ENCODE data around the gene SLC26A1.

Gene SLC26A1

DNA sequence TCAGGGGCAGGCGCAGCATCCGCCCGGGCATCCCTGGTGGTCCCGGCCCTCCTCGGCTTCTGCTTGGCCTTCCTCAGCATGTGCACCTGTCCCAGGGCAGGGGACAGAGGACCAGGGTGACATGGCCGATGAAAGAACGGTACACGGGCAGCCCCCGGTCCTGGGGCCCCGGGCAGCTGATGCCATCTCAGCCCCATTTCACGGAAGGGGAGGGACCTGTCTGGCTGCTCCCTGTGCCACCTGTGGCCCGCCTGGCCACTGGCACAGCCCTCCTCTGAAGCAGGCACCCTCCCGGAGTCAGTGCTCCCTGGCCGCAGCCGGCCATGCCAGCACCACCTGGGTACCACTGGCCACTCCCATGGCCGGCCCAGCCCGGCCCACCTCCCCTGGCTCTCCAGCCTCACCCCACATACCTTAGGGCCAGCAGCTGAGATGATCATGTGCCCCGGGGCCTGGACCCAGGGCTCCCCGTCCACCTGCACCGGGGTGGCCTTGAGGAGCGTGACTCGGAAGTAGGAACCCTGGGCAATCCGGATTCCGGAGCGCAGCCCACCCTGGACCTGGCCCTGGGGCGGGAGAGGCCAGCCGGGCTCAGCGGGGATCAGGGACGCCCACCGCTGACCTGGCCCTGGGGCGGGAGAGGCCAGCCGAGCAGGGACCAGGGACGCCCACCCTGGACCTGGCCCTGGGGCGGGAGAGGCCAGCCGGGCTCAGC is 32.4 kb downstream of the SLC26A1 start:
- no peak overlapping the region for H2BK120ac ChIP-seq (ENCODE audit: low read depth, low read length)
- no peaks in the 10 kb centered on the region for H3K4me1 ChIP-seq (ENCODE audit: control insufficient read depth in 2 of 2, insufficient read depth in 1 of 2, low read depth in 1 of 2, low read length in 2 of 2)
- H3K4ac ChIP-seq (ENCODE audit: low read length), result no peak overlapping the region
- WGBS, 2 donors (ENCODE audit: extremely low coverage in 2 of 2, insufficient read length in 2 of 2, insufficient replicate concordance in 1 of 2), result no CpG with 5 or more reads among the region's 35 CpGs
- peak overlapping the region; percentile 85 for H3K23ac ChIP-seq (ENCODE audit: low read depth, low read length, poor library complexity)
- peaks cover 3% of the 10 kb centered on the region for H3K79me1 ChIP-seq (ENCODE audit: low read depth, low read length)
- no peak overlapping the region for H2BK12ac ChIP-seq (ENCODE audit: low read length)
- H4K8ac ChIP-seq (ENCODE audit: low read depth, low read length), result no peak overlapping the region
- no peak for DNase-seq (ENCODE audit: low spot score)
- peak overlapping the region; percentile 19 for H2BK5ac ChIP-seq (ENCODE audit: low read length)
- H2AFZ ChIP-seq (ENCODE audit: low read length), result no peak overlapping the region
- no peak overlapping the region for H3K14ac ChIP-seq (ENCODE audit: low read length)
- H4K91ac ChIP-seq (ENCODE audit: low read depth, low read length, poor library complexity), result no peak overlapping the region
- H3K9ac ChIP-seq (ENCODE audit: low read depth, low read length, poor library complexity), result no peak overlapping the region
- no peaks in the 10 kb centered on the region for H3K9me3 ChIP-seq (replicated peaks in 1 of 2; ENCODE audit: control insufficient read depth in 2 of 2, insufficient read depth in 1 of 2, low read depth in 1 of 2, low read length in 2 of 2)
- H3K36me3 ChIP-seq (replicated peaks in 1 of 2; ENCODE audit: control insufficient read depth in 2 of 2, insufficient read depth in 2 of 2, low read length in 2 of 2), result peaks cover 2 to 15% of the 10 kb centered on the region in 2 donors
- peak overlapping the region; percentile 57 for H3K18ac ChIP-seq (ENCODE audit: low read length)
- H3K4me3 ChIP-seq (ENCODE audit: low read length in 2 of 2), result no peak overlapping the region
- no peaks in the 10 kb centered on the region for H3K27me3 ChIP-seq (ENCODE audit: control insufficient read depth in 3 of 3, insufficient read depth in 3 of 3, low read depth in 1 of 3, low read length in 3 of 3)
- no peak overlapping the region for H3K27ac ChIP-seq (replicated peaks; ENCODE audit: low read length)
- no peak overlapping the region for H3K4me2 ChIP-seq (ENCODE audit: insufficient read depth, low read length, poor library complexity, severe bottlenecking)
- H2BK15ac ChIP-seq (ENCODE audit: low read length), result no peak overlapping the region
- no peak overlapping the region for H2AK5ac ChIP-seq (ENCODE audit: low read depth, low read length)

GRCh38 chr4:960140-960635 is 33.0 kb downstream of the SLC26A1 start:
- no peak overlapping the region for H2AFZ ChIP-seq (ENCODE audit: low read length)
- H3K9me3 ChIP-seq (replicated peaks in 1 of 2; ENCODE audit: control insufficient read depth in 2 of 2, insufficient read depth in 1 of 2, low read depth in 1 of 2, low read length in 2 of 2), result no peaks in the 10 kb centered on the region
- H2BK12ac ChIP-seq (ENCODE audit: low read length), result no peak overlapping the region
- no peak for DNase-seq (ENCODE audit: low spot score)
- no peak overlapping the region for H3K9ac ChIP-seq (ENCODE audit: low read depth, low read length, poor library complexity)
- H2BK120ac ChIP-seq (ENCODE audit: low read depth, low read length), result no peak overlapping the region
- H3K23ac ChIP-seq (ENCODE audit: low read depth, low read length, poor library complexity), result peak overlapping the region; percentile 65
- H3K79me1 ChIP-seq (ENCODE audit: low read depth, low read length), result peaks cover 3% of the 10 kb centered on the region
- H2AK5ac ChIP-seq (ENCODE audit: low read depth, low read length), result no peak overlapping the region
- H3K27ac ChIP-seq (replicated peaks; ENCODE audit: low read length), result no peak overlapping the region
- no peak overlapping the region for H4K91ac ChIP-seq (ENCODE audit: low read depth, low read length, poor library complexity)
- H3K4me3 ChIP-seq (ENCODE audit: low read length in 2 of 2), result no peak overlapping the region
- H4K8ac ChIP-seq (ENCODE audit: low read depth, low read length), result peak overlapping the region; percentile 65
- no peaks in the 10 kb centered on the region for H3K4me1 ChIP-seq (ENCODE audit: control insufficient read depth in 2 of 2, insufficient read depth in 1 of 2, low read depth in 1 of 2, low read length in 2 of 2)
- H2BK5ac ChIP-seq (ENCODE audit: low read length), result peak overlapping the region; percentile 19
- H3K18ac ChIP-seq (ENCODE audit: low read length), result no peak overlapping the region
- no peaks in the 10 kb centered on the region for H3K27me3 ChIP-seq (ENCODE audit: control insufficient read depth in 3 of 3, insufficient read depth in 3 of 3, low read depth in 1 of 3, low read length in 3 of 3)
- H3K36me3 ChIP-seq (replicated peaks in 1 of 2; ENCODE audit: control insufficient read depth in 2 of 2, insufficient read depth in 2 of 2, low read length in 2 of 2), result peaks cover under 1 to 15% of the 10 kb centered on the region in 2 donors
- WGBS, 2 donors (ENCODE audit: extremely low coverage in 2 of 2, insufficient read length in 2 of 2, insufficient replicate concordance in 1 of 2), result no CpG with 5 or more reads among the region's 16 CpGs
- no peak overlapping the region for H3K4ac ChIP-seq (ENCODE audit: low read length)
- peak overlapping the region; percentile 71 for H3K14ac ChIP-seq (ENCODE audit: low read length)
- H2BK15ac ChIP-seq (ENCODE audit: low read length), result no peak overlapping the region
- H3K4me2 ChIP-seq (ENCODE audit: insufficient read depth, low read length, poor library complexity, severe bottlenecking), result no peak overlapping the region

DNA sequence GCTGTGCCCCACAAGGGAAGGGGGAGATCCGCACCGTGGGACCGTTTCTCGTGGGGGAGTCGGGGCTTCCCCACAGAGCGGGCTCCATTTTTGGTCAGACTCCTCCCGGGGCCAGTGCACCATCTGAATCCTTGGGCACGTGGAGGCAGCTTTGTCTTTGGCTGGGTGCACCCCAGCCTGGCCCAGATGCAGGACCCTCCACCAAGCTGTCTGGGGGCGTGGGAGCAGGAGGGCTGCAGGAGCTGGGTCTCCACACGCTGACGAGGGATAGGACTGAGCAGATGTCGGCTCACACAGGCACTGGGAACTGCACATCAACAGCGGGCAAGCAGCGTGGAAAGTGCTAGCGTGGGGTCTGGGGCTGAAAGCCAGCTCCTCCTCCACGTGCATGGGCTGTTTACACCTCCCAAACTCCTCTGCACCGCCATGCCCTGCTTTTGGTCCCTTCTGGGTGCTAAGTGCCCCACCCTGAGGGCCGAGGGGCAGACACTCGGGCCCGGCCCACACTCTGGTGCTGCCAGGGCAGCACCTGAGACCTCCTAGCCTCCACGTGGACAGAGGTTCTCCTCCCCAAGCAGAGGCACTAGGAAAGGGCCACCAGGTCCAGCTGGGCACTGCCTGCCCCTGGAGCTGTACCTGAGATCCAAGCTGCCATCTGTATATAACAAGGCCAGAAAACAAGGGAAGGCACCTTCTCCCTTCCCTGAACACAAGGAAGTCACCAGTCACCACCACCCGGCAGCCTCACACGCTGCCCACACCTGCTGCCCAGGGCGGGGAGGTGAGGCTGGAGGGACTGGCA is 33.7 kb downstream of the SLC26A1 start:
- Histone ChIP-seq H3K9me3 (replicated peaks in 1 of 2; ENCODE audit: control insufficient read depth in 2 of 2, insufficient read depth in 1 of 2, low read depth in 1 of 2, low read length in 2 of 2) (no peaks in the 10 kb centered on the region), H4K91ac (ENCODE audit: low read depth, low read length, poor library complexity) (no peak overlapping the region), H3K4ac (ENCODE audit: low read length) (peak overlapping the region; percentile 10), H2BK12ac (ENCODE audit: low read length) (no peak overlapping the region), H3K79me1 (ENCODE audit: low read depth, low read length) (peaks cover 2% of the 10 kb centered on the region), H3K4me2 (ENCODE audit: insufficient read depth, low read length, poor library complexity, severe bottlenecking) (no peak overlapping the region), H3K36me3 (replicated peaks in 1 of 2; ENCODE audit: control insufficient read depth in 2 of 2, insufficient read depth in 2 of 2, low read length in 2 of 2) (peaks cover 0 to 12% of the 10 kb centered on the region in 2 donors), H3K4me1 (ENCODE audit: control insufficient read depth in 2 of 2, insufficient read depth in 1 of 2, low read depth in 1 of 2, low read length in 2 of 2) (no peaks in the 10 kb centered on the region), H3K27me3 (ENCODE audit: control insufficient read depth in 3 of 3, insufficient read depth in 3 of 3, low read depth in 1 of 3, low read length in 3 of 3) (no peaks in the 10 kb centered on the region), H2BK15ac (ENCODE audit: low read length) (no peak overlapping the region), H2AK5ac (ENCODE audit: low read depth, low read length) (no peak overlapping the region), H2AFZ (ENCODE audit: low read length) (no peak overlapping the region), H3K4me3 (ENCODE audit: low read length in 2 of 2) (no peak overlapping the region), H4K8ac (ENCODE audit: low read depth, low read length) (peak overlapping the region; percentile 65), H3K27ac (replicated peaks; ENCODE audit: low read length) (no peak overlapping the region), H3K23ac (ENCODE audit: low read depth, low read length, poor library complexity) (peak overlapping the region; percentile 65), H3K14ac (ENCODE audit: low read length) (peak overlapping the region; percentile 71), H2BK120ac (ENCODE audit: low read depth, low read length) (no peak overlapping the region), H3K18ac (ENCODE audit: low read length) (peak overlapping the region; percentile 57), H2BK5ac (ENCODE audit: low read length) (peak overlapping the region; percentile 19), H3K9ac (ENCODE audit: low read depth, low read length, poor library complexity) (peak overlapping the region; percentile 44)
- no CpG with 5 or more reads among the region's 24 CpGs for WGBS, 2 donors (ENCODE audit: extremely low coverage in 2 of 2, insufficient read length in 2 of 2, insufficient replicate concordance in 1 of 2)
- DNase-seq (ENCODE audit: low spot score), result no peak
